Stimulated activated CD4-positive, alpha-beta T cell treated with anti-CD3 and anti-CD28 coated beads, TNF-alpha, amount 100 ng/mL, for 24 hours (primary cell): ENCODE data around the gene CMTM7.

Source experiments
- DNase-seq, 3 experiments: peaks; one replicate each; pipeline ENCODE4 v3.0.0-alpha.2; 2020; ENCODE audit warnings: low read depth in 3 of 3

The CMTM7 gene, protein sequence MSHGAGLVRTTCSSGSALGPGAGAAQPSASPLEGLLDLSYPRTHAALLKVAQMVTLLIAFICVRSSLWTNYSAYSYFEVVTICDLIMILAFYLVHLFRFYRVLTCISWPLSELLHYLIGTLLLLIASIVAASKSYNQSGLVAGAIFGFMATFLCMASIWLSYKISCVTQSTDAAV

DNA sequence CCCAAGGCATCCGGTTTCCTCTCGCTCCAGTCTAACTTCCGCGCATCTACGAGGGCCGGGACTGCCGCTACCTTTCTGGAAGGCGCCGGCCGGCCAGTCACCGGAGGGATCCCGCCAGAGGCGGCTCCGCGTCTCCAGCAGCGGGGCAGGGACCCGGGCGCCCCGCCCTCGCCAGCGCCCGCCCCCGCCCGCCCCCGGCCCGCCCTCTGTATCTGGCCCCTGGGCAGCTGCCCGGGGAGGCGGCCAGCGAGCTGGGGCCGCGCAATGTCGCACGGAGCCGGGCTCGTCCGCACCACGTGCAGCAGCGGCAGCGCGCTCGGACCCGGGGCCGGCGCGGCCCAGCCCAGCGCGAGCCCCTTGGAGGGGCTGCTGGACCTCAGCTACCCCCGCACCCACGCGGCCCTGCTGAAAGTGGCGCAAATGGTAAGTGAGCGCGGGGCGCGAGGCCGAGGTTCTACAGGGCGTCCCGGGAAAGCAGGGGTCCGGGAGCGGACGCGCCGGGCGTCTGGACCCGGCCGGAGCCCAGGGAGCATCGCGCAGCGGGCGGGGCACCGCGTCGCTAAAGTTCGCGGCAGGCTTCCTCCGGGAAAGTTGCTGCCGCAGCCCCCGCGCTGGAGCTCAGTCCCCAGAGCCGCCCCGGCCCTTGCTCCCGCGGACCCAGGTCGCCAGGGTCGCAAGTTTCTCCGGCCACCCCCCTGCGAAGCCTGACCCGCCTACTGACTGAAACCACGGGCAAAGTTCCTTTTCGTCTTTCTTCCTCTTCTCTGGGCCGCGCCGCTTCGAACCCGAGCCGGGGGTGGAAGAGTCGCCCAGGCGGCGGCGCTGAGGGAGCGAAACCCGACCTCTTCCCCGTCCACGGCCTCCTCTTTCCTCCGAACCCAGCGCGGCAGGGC is at the start of gene CMTM7:
CMTM7 (plus strand) TSS at position 211 of the 893 bp plus-strand sequence; CDS start at position 265, 54 bp downstream.
- peak in 2 of 3 experiments; percentile 16 to 63 for DNase-seq

DNA sequence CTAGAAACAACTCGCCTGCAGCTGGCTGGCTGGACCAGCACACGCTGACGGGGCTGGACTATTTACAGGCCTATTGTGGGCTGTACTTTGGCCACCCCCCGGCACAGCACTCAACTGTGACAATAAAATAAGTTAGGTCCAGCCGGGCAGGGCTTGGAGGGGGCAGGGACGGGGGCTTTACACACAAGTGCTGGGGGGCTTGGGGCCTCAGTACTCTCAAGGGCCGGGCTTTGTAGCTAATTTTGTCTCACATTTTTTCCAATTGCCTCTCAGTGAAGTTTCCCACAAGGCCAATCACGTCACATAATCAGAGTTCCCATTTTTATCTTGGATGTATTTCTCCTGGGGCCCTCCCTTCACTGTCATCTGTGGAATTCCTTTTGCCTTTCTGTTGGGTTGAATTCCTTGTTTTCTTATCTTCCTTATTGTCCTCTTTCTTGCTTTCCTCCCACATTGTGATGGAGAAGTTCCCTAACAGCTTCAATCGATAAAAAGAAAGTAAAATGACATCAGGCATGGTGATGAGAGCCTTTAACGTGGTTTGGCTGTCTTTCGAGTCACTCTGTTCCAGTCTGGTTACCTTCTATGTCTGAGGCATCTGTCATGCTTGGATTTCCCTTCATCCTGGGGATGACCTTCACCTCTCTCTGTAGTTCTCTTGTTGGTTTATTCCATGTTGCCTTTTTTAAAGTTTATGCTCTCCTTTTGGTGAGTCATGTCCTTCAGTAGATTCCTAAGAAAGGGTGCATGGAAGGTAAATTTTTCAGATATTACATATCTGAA is 44.1 kb upstream of the CMTM7 start:
- DNase-seq: no peak

DNA sequence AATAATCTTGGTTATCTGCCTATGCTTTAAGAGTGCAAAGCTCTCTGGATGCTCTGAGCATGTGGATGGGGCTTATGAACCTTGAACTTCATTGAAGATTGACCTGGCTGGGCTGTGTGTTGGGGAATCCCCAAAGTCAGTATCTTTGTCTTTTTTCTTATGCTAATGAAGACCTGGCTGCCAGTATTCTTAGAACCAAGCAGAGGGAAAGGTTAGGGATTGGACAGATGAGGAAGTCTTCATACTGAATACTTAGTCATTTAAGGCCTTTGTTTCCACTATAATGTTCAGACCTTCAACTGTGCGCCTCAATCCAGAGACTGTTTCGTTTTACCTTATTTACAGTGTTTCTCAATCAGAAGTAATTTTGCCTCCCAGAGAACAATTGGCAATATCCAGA is 42.5 kb upstream of the CMTM7 start:
- DNase-seq: no peak

DNA sequence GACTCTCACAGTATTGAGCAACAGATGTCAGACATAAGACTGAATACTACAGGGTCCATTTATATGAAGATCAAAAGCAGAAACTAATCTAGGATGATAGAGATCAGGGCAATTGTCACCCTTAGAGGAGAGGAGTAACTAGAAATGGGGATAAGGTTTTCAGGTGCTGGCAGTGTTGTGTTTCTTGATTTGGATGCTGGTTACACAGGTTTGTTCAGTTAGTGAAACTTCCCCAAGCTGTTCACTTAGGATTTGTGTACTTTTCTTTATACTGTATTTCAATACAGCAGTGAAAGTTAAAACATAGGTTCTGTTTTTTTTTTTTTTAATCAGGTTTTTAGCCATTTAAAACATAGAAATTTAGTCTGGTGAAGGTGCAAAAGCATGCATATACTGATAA is 39.1 kb upstream of the CMTM7 start:
- DNase-seq: no peak

DNA sequence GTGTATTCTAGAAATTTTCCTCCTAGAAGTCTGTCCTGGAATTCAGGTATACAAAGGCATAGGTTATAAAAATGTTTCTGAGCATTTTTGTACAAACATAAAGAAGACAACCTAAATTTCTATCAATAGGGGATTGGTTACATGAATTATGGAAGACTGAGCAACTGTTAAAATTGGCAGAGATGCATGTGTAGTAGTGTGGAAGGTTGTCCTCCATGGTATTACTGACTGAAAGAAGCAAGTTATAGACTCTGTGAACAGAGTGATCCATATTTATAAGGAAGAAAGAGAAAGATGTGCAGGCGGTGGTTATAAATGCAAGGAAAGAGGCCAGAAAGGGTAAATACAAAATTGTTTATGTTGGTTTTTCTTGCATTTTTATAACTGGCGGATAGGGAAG is 38.3 kb upstream of the CMTM7 start:
- DNase-seq: no peak

DNA sequence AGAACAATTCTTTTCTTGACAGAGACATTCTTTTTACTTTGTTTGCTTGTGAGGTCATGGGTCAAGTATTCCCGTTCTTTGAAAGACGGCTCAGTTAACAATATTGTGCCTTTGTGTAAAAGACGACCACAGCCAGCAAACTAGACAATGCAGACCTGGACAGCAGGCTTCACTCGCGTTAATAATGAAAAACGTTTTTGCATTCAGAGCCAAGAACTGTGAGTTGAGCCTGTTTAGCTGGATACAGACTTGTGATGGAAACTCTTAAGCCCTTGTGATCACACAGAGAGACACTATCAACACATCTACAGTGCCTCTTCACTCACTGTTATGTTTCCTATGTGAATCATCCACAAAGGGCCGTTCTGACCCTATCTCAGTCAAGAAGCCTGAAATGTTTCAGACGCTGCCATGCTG is 37.3 kb upstream of the CMTM7 start:
- no peak for DNase-seq

DNA sequence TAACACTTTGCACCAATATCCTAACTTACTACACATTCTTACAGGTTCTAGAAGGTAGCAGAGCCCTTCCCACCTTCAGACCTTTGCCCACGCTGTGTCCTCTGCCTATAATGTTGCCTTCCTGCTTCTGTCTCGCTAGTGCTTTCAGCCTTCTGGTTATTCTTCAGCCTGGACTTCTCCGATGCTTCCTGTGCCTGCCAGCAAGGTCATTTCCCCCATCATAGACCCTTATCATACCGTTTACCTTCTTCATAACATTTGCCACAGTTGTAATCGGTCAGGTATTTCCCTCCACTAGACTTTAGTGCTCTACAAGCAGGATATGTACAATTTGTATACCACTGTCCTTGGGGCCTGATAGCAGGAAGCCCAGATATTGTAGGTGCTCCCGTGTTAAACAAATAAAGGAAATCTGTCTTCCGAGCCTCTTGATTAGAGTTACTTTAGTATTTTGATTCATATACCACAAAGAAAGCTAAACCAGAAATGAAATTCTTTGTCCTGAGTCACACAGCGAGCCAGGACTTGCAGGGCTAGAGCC is 35.8 kb upstream of the CMTM7 start:
- DNase-seq: no peak

DNA sequence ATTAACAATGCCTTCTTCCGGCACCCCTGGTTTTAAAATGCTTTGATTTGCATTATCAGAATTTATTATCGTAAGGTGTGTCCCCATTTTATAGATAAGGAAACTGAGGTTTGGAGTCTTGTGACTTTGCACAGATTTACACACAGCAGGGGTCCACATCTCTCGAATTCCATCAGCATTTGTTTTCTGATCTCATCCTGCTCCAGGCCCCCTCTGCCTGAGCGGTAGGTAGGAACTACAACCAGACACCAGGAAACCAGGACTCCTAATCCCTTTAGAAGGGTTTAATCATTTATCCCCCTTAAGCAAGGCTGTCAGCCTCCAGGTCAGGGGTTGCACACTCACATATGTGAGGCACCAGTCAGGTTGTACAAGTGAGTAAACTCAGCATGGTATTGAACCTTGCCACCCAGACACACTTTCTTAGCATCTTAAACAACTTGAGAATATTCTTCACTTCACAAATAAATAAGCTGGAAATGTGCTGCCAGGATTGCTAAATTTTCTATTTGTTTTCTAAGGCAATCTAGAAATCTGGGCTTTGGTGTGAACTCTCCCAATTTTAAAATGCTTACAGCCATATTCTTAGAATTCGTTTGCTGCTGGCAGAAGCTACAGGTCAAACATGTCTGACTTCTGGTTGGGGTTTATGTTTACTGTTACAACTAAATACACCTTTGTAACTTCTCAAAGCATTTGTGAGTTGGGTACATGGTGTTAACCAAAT is 31.7 kb upstream of the CMTM7 start:
- no peak for DNase-seq

DNA sequence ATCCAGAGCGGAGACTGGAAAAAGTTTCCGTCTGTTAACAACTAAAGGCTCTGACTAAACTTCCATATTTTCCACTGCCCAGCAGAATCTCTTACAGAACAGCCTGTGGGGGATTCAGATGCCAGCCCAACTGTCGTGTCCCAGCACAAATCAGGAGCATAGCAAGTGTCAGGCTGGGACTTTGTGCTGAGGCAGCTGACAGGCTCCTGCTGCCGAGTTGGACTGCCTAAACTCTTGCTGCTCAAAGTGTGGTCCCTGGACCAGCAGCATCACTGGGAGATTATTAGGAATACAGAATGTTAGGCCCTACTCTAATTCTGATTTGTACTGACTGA is 31.2 kb upstream of the CMTM7 start:
- no peak for DNase-seq

DNA sequence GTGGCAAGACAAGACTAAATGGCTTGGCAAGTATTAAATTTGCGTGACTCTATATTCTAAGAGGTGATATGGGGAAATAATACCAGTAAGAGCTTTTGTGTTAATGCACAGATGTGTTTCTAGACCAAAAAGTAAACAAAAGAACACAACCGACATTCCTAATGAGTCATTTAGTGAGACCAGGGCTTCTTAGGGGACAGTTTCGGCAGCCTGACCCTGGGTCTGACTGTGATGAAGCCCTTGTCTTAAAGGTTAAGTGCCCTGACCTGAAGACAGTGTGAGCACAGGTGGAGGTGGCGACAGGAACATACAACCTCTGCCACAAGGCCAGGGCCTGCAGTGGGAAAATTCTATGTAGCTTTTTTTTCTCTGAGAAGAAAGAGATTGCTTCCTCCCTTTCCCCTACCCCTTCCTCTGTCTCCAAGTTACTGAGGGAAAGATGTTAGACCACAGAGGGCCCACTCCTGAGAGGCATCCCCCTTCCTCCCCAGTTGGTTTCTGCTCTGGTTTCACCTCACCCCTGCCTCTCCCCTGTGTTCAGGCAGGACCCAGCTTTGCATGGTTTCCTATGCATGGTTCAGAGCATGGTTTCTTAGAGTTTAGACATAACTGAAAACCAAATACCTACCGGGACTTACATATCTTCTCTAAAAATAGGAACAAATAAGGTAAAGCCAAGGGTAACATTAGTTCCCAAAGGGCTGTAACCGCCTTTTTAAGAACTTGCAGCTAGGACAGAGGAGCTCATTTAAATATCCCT is 24.8 kb upstream of the CMTM7 start:
- no peak for DNase-seq

DNA sequence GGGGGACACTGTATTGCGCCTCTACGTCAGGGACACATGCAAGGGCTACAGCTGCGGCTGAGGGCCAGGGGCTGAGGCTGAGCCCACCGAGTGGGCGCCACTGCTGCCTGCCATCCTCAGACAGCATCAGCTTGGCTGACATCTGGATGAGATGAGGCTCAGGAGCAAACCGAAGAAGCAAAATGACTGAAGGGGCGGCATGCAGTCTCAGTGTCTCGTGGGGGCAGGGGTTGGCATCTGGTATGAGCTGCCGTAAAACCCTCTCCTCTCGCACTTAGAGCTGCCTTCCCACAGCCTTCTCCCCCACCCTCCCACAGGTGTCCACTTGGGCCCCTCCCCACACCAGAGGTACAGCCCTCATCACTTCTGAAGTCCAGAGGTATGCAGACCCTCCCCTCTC is 24.2 kb upstream of the CMTM7 start:
- DNase-seq: no peak

DNA sequence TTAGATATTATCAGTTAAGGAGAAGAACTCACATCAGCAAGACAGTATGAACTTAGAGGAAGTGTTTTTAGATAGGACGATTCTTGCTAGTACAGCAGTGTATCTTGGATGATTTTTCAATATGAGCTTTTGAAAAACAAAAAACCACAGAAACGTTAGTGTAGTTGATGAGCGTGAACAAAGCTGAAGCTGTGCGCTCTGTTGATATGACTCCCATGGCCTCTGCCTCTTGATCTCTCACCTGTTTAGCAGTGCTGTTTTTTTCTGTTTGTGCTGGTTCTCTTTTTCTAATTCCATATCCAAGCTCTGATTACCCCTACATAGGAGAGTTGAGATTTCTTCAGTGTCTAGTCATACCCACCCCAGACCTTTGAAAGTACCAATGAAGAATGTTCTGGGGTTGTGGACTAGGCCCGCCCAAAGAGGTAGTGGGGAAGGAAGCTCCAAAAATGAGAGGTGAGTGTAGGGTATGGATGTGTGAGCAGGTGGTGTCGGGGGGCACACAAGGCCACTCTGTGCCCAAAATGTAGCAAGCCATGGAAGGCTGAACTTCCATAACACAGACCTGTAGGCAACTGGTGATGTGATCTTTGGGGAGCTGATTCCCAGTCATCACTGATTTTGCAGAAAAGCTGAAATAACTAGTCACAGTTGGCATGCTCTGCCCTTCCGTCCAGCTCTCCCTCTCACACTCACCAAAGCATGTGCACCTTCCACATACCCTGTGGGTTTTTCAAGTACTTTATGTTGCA is 20.0 kb upstream of the CMTM7 start:
- no peak for DNase-seq

DNA sequence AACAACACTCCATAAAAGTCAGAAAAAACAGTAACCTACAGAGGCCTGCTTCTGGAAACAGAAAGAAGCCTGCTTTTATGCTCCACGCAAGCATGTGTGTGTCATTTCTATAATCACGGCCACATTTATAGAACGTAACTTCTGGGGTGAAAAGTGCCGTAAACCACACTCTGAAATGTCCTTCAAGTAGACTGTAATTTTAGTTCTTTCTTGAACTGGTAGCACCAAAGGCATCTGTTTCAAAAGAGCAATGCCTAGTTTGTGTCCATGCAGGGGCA is 19.5 kb upstream of the CMTM7 start:
- no peak for DNase-seq

DNA sequence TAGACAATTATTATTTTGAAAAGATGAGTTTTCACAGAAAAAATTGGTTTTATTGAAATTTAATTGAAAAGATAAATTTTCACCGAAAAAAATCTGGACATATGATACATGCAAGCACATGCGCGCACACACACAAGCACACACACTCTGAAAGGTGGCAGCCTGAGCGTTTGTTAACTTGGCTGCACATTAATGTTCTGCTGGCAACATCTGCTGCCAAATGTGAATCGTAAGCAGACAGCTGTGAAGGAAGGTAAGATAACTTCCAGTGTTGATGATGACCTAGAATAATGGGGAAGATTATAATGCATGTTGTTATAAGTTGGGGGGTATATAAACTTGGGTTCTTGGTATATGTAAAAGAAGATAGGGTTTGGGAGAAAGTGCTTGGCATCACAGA is 18.4 kb upstream of the CMTM7 start:
- no peak for DNase-seq

DNA sequence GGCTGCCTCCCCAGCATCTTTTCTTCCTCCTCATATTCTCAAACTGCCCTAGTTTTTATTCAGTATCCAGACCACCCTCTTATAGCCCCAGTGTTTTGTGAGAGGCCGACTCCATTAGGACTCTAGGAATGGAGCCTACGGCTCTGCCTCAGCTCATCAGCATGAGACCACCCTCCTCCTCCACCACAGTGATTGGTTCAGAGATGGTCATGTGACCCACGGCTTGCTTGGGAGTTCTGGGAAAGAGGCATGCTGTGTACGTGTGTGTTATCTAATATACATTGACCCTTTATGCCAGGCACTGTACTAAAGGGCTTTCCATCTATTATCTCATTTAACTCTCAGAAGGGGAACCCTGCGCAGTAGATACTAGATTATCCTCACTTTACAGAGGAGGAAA is 17.8 kb upstream of the CMTM7 start:
- DNase-seq: no peak

DNA sequence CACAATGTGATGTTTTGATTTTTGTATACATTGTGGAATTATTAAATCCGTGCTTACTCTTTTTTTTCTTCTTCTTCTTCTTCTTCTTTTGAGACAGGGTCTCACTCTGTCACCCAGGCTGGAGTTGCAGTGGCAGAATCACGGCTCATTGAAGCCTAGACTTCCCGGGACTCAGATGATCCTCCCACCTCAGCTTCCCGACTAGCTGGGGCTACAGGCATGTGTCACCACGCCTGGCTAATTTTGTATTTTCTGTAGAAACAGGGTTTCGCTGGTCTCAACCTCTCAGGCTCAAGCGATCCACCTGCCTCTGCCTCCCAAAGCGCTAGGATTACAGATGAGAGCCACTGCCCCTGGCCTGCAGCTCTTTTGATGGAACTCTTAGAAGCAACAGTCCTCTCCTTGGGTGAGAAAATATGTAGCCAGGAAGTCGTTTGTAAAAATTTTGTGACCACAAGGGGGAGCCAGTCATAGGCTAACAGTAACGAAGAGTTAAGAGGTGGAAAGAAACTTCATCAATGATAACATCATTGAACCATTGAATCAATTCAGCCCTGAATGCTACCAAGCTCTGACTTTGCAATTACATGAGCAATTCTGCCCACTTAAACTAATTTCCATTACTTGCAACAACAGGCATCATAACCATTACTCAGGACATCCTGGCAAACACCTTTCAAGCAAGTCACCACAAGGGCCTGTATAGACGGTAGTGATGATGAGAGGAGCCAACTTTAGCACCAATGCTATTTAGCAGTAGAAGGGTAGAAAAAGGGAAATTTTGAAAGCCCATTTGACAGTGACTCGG is 16.7 kb upstream of the CMTM7 start:
- peak; percentile 30 to 74 (median 46) for DNase-seq

DNA sequence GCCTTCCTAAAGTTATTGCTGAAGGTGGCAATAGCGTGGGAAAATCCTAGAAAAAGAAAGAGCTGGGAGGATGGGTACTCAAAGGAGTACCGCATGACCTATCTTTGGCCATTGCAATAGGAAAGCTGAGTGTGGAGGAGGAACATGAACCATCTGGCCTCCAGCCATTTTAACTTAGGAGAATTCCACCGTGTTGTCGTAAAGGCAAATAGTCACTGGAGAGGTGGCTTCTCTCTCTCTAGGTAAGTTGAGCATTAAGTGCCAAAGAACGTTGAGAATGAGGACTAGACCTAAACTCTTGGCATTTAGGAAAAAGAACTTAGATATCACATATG is 16.1 kb upstream of the CMTM7 start:
- no peak for DNase-seq

DNA sequence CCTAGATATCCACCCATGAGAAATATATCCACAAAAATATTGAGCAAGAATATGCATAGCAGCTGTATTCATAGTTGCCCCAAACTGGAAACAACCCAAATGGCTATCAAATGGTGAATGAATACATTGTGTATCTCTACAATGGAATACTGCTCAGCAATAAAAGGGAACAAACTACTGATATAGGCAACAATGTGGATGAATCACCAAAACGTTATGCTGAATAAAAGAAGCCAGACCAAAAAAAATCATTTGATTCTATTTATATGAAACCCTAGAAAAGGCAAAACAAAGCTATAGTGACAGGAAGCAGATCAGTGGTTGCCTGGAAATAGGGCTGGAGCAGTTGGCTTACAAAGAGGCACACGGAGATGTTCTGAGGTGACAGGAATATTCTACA is 15.5 kb upstream of the CMTM7 start:
- DNase-seq: no peak

DNA sequence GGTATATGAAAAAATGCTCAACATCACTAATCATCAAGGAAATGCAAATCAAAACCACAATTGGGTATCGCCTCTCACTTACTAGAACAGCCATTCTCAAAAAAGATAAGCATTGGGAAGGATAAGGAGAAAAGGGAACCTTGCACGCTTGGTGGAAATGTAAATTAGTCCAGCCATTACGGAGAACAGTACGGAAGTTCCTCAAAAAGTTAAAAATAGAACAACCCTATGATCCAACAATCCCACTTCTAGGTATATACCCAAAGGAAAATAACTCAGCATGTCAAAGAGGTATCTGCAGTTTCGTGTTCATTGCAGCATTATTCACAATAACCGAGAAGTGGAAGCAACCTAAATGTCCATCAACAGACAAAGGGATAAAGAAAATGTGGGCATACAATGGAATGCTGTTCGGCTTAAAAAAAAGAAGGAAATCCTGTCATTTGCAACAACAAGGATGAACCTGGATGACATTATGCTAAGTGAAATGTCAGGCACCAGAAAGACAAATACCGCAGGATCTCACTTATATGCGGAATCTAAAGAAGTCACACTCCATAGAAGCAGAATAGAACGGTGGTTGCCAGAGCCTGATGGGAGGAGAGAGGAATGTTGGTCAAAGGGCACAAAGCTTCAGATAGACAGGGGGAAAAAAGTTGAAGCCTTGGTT is 11.7 kb upstream of the CMTM7 start:
- DNase-seq: no peak
